OCI-LY7 (cell line): ENCODE results near the gene PEDS1. TPM values are rescaled to one million over a fixed set of nuclear protein-coding genes. Genes with fewer than 3 reads are reported as not detected.

Experiments used
- BruUV-seq: library from RNA; stranded (reverse); fragments of 400-500 nt; replicated peaks from 2 replicates; lab custom pipeline; 2021; lab: Mats Ljungman, UMichigan
- CTCF ChIA-PET: fragments of 300-600 bp; sonication (Branson Sonifier 250); formaldehyde crosslinking; loops from one replicate; lab custom pipeline; 2022; ENCODE audit warnings: antibody characterized with exemption; ENCODE audit not compliant: unreplicated experiment; lab: Charles Lee
- POLR2A ChIA-PET: fragments of 300-600 bp; sonication (Branson Sonifier 250); formaldehyde crosslinking; loops from one replicate; lab custom pipeline; 2022; ENCODE audit warnings: antibody characterized with exemption; lab: Charles Lee
- DNase-seq: peaks from one replicate; pipeline ENCODE4 v3.0.0-alpha.2; 2015; ENCODE audit warnings: low spot score
- H2AFZ ChIP-seq: fragments of 200-600 bp; sonication (generic), shearing (Covaris generic); 2 replicates; pipeline ENCODE4 v1.6.1; 2014; ENCODE audit warnings: mild to moderate bottlenecking, antibody characterized with exemption, low read length, moderate library complexity
- H3K27ac ChIP-seq: fragments of 200-600 bp; sonication (generic); 2 replicates; pipeline ENCODE4 v1.5.1; 2014; ENCODE audit warnings: mixed run types, low read depth, mild to moderate bottlenecking, moderate library complexity, low read length, inconsistent platforms; ENCODE audit not compliant: poor library complexity, severe bottlenecking
- H3K36me3 ChIP-seq: fragments of 200-600 bp; sonication (generic); 2 replicates; pipeline ENCODE4 v1.6.1; 2014; ENCODE audit warnings: mild to moderate bottlenecking, antibody characterized with exemption, low read length, moderate library complexity, mixed read lengths; ENCODE audit not compliant: insufficient read depth
- H3K4me1 ChIP-seq: fragments of 200-600 bp; sonication (generic); 2 replicates; pipeline ENCODE4 v1.5.1; 2014; ENCODE audit warnings: mild to moderate bottlenecking, low read length; ENCODE audit not compliant: insufficient read depth, poor library complexity, severe bottlenecking
- H3K4me2 ChIP-seq: fragments of 200-600 bp; sonication (generic); 2 replicates; pipeline ENCODE4 v1.6.1; 2014; ENCODE audit warnings: mild to moderate bottlenecking, low read length
- H3K4me3 ChIP-seq: fragments of 200-600 bp; sonication (generic); 2 replicates; pipeline ENCODE4 v1.5.1; 2014; ENCODE audit warnings: mild to moderate bottlenecking, low read depth, low read length; ENCODE audit not compliant: poor library complexity, severe bottlenecking
- H3K79me2 ChIP-seq: fragments of 200-600 bp; sonication (generic); 2 replicates; pipeline ENCODE4 v1.6.1; 2016; ENCODE audit warnings: low read depth, mild to moderate bottlenecking, low read length, moderate library complexity, mixed read lengths; ENCODE audit not compliant: insufficient read depth
- H3K9me2 ChIP-seq: fragments of 200-600 bp; sonication (generic); 2 replicates; pipeline ENCODE4 v1.6.1; 2016; ENCODE audit warnings: mild to moderate bottlenecking, low read length, mixed read lengths; ENCODE audit not compliant: insufficient read depth
- H3K9me3 ChIP-seq: fragments of 200-600 bp; sonication (generic); 2 replicates; pipeline ENCODE4 v1.6.1; 2014; ENCODE audit warnings: mild to moderate bottlenecking, mixed run types, low read length, mixed read lengths
- H4K20me1 ChIP-seq: fragments of 200-600 bp; sonication (generic); 2 replicates; pipeline ENCODE4 v1.6.1; 2014; ENCODE audit warnings: mild to moderate bottlenecking, antibody characterized with exemption, low read length, moderate library complexity, mixed read lengths; ENCODE audit not compliant: insufficient read depth
- CTCF ChIP-seq: fragments of 200-600 bp; sonication (generic); conservative IDR thresholded peaks from 2 replicates; pipeline ENCODE4 v1.5.1; 2014; ENCODE audit warnings: mild to moderate bottlenecking, antibody characterized with exemption, low read length, moderate library complexity, mixed read lengths
- EZH2phosphoT487 ChIP-seq: fragments of 200-600 bp; sonication (generic); IDR thresholded peaks from 2 replicates; pipeline ENCODE4 v1.6.1; 2018; ENCODE audit warnings: low read depth, borderline replicate concordance, mild to moderate bottlenecking, mixed run types, antibody characterized with exemption, low read length, moderate library complexity, mixed read lengths
- intact Hi-C: fragments of 100-400 bp; cut with micrococcal nuclease; formaldehyde crosslinking; loops from one replicate; pipeline ENCODE4 v1.10.0; 2022; ENCODE audit not compliant: unreplicated experiment
- total RNA-seq, 2 experiments: library from RNA; depleted of rRNA in 1 of 2; stranded (reverse); fragments of >200 nt in 1 of 2; shearing (Covaris generic) in 1 of 2; gene quantifications; 2 replicates each; pipeline ENCODE4 v1.2.3, GENCODE V29; 2014 to 2022

PEDS1 gene
- total RNA-seq, 2 experiments from 2014 or later = 22.0 to 25.9 TPM

- H4K20me1 ChIP-seq = no peaks in the 10 kb centered on the region
- DNase-seq = no peak
- H3K9me3 ChIP-seq = no peaks in the 10 kb centered on the region
- no peak overlapping the region for H3K27ac ChIP-seq
- no peak overlapping the region for H2AFZ ChIP-seq
- no peaks in the 10 kb centered on the region for H3K4me1 ChIP-seq
- no peak overlapping the region for H3K4me2 ChIP-seq
- no peaks in the 10 kb centered on the region for H3K9me2 ChIP-seq
- CTCF ChIA-PET = no interaction called here
- intact Hi-C loops = loop anchor here (5.0 kb wide), 1 partner anchor 104 kb away; no protein-coding TSS in a partner anchor
- no peaks in the 10 kb centered on the region for H3K36me3 ChIP-seq
- H3K4me3 ChIP-seq = no peak overlapping the region
- BruUV-seq = no TSS peak
- TF ChIP-seq CTCF = no peak
- TF ChIP-seq EZH2phosphoT487 = no peak
- H3K79me2 ChIP-seq = no peaks in the 10 kb centered on the region
- POLR2A ChIA-PET = no interaction called here
Observed at GRCh38 chr20:50175938-50176933, 22.7 kb upstream of the PEDS1 start.

DNA sequence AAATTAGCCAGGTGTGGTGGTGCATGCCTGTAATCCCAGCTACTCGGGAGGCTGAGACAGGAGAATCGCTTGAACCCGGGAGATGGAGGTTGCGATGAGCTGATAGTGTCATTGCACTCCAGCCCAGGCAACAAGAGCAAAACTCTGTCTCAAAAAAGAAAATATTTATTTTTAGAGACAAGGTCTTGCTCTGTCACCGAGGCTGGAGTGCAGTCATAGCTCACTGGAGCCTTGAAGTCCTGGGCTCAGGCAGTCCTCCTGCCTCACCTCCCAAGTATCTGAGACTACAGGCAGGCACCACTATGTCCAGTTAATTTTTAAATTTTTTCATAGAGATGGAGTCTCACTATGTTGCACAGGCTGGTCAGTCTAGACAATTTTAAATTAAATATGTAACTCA lies 20.9 kb upstream of the PEDS1 start:
- Histone ChIP-seq H3K9me2 (no peaks in the 10 kb centered on the region), H2AFZ (no peak overlapping the region), H3K9me3 (no peaks in the 10 kb centered on the region), H3K4me3 (no peak overlapping the region), H3K79me2 (no peaks in the 10 kb centered on the region), H3K4me1 (no peaks in the 10 kb centered on the region), H3K4me2 (no peak overlapping the region), H3K27ac (no peak overlapping the region), H4K20me1 (no peaks in the 10 kb centered on the region), H3K36me3 (no peaks in the 10 kb centered on the region)
- TF ChIP-seq CTCF = no peak
- no peak for TF ChIP-seq EZH2phosphoT487
- no TSS peak for BruUV-seq
- intact Hi-C loops = no loop called here
- POLR2A ChIA-PET = no interaction called here
- CTCF ChIA-PET = no interaction called here
- no peak for DNase-seq
